ENCODE results near the gene CACNA1G. TPM values are rescaled to one million over a fixed set of nuclear protein-coding genes. Genes with fewer than 3 reads are reported as not detected.

The CACNA1G gene
- total and polyA plus RNA-seq, 2 experiments from 2014 or later: 0.06 to 0.97 TPM

- H3K4me3 ChIP-seq: 0 out of 2 replicates have a peak overlapping the region, but pooled peaks have one; percentile 70
- H3K4me2 ChIP-seq (ENCODE audit: unreplicated experiment): peak overlapping the region; percentile 75
- H3K79me2 ChIP-seq (ENCODE audit: insufficient read depth): peaks cover 11% of the 10 kb centered on the region
- H3F3A ChIP-seq (ENCODE audit: insufficient read depth): no peaks in the 10 kb centered on the region
- in situ Hi-C loops (cut with MboI): no loop called here
- peaks cover 15% of the 10 kb centered on the region for H3K4me1 ChIP-seq (ENCODE audit: insufficient read depth)
- H3K27me3 ChIP-seq (replicated peaks; ENCODE audit: insufficient read depth): no peaks in the 10 kb centered on the region
- peak; percentile 63 for DNase-seq
- H3K27ac ChIP-seq: no peak overlapping the region
- no peaks in the 10 kb centered on the region for H3K9me3 ChIP-seq (ENCODE audit: low read depth)
- H2AFZ ChIP-seq: peak overlapping the region; percentile 86
- TF ChIP-seq EZH2phosphoT487 (IDR thresholded peaks at IDR 0.05; ENCODE audit: insufficient read depth, low read depth) (no peak), EZH2 (IDR thresholded peaks at IDR 0.05; ENCODE audit: insufficient read depth, poor library complexity, severe bottlenecking) (no peak)
- WGBS, 2 experiments (ENCODE audit: low coverage in 1 of 2, low lambda C conversion rate in 2 of 2, missing lambda C conversion rate in 2 of 2): 83 to 88% methylated on average over 16 of the region's 16 CpGs
- no peaks in the 10 kb centered on the region for H3K9me2 ChIP-seq (ENCODE audit: insufficient read depth)
- no peaks in the 10 kb centered on the region for H4K20me1 ChIP-seq (ENCODE audit: insufficient read depth)
- no peaks in the 10 kb centered on the region for H3K36me3 ChIP-seq (ENCODE audit: low read depth)
- peak overlapping the region; percentile 63 for H3K9ac ChIP-seq
Observed at GRCh38 chr17:50542795-50543774, 17.4 kb upstream of the CACNA1G start.

- 60 to 62% methylated on average over 7 of the region's 7 CpGs for WGBS, 2 experiments (ENCODE audit: low coverage in 1 of 2, low lambda C conversion rate in 2 of 2, missing lambda C conversion rate in 2 of 2)
- Histone ChIP-seq H3K9me3 (ENCODE audit: low read depth) (no peaks in the 10 kb centered on the region), H3K4me2 (ENCODE audit: unreplicated experiment) (no peak overlapping the region), H4K20me1 (ENCODE audit: insufficient read depth) (no peaks in the 10 kb centered on the region), H3K27me3 (replicated peaks; ENCODE audit: insufficient read depth) (no peaks in the 10 kb centered on the region), H3K27ac (no peak overlapping the region), H3K79me2 (ENCODE audit: insufficient read depth) (peaks cover 15% of the 10 kb centered on the region), H3K9ac (no peak overlapping the region), H3K4me3 (no peak overlapping the region), H3F3A (ENCODE audit: insufficient read depth) (no peaks in the 10 kb centered on the region), H3K9me2 (ENCODE audit: insufficient read depth) (no peaks in the 10 kb centered on the region), H2AFZ (no peak overlapping the region), H3K36me3 (ENCODE audit: low read depth) (no peaks in the 10 kb centered on the region), H3K4me1 (ENCODE audit: insufficient read depth) (peaks cover 15% of the 10 kb centered on the region)
- in situ Hi-C loops (cut with MboI): no loop called here
- no peak for DNase-seq
- TF ChIP-seq EZH2phosphoT487 (IDR thresholded peaks at IDR 0.05; ENCODE audit: insufficient read depth, low read depth) (no peak), EZH2 (IDR thresholded peaks at IDR 0.05; ENCODE audit: insufficient read depth, poor library complexity, severe bottlenecking) (no peak)
Observed at GRCh38 chr17:50544516-50544915, 16.0 kb upstream of the CACNA1G start.

GRCh38 chr17:50545311-50545710, 15.2 kb upstream of the CACNA1G start:
- no peak for DNase-seq
- H3K4me2 ChIP-seq (ENCODE audit: unreplicated experiment): no peak overlapping the region
- no peak overlapping the region for H2AFZ ChIP-seq
- no peaks in the 10 kb centered on the region for H3K9me3 ChIP-seq (ENCODE audit: low read depth)
- H3K9me2 ChIP-seq (ENCODE audit: insufficient read depth): no peaks in the 10 kb centered on the region
- in situ Hi-C loops (cut with MboI): loop anchor here (5.0 kb wide), 1 partner anchor 152 kb away; no protein-coding TSS in a partner anchor
- H3K4me3 ChIP-seq: no peak overlapping the region
- H3K27me3 ChIP-seq (replicated peaks; ENCODE audit: insufficient read depth): no peaks in the 10 kb centered on the region
- no peak overlapping the region for H3K27ac ChIP-seq
- H3K4me1 ChIP-seq (ENCODE audit: insufficient read depth): peaks cover 15% of the 10 kb centered on the region
- H3K79me2 ChIP-seq (ENCODE audit: insufficient read depth): peaks cover 15% of the 10 kb centered on the region
- H3K9ac ChIP-seq: no peak overlapping the region
- no peaks in the 10 kb centered on the region for H4K20me1 ChIP-seq (ENCODE audit: insufficient read depth)
- TF ChIP-seq EZH2 (IDR thresholded peaks at IDR 0.05; ENCODE audit: insufficient read depth, poor library complexity, severe bottlenecking) (no peak), EZH2phosphoT487 (IDR thresholded peaks at IDR 0.05; ENCODE audit: insufficient read depth, low read depth) (no peak)
- WGBS, 2 experiments (ENCODE audit: low coverage in 1 of 2, low lambda C conversion rate in 2 of 2, missing lambda C conversion rate in 2 of 2): 43 to 46% methylated on average over 7 to 8 of the region's 8 CpGs
- no peaks in the 10 kb centered on the region for H3F3A ChIP-seq (ENCODE audit: insufficient read depth)
- H3K36me3 ChIP-seq (ENCODE audit: low read depth): no peaks in the 10 kb centered on the region

GRCh38 chr17:50546701-50547034, 13.8 kb upstream of the CACNA1G start:
- H3K27me3 ChIP-seq (replicated peaks; ENCODE audit: insufficient read depth): no peaks in the 10 kb centered on the region
- WGBS, 2 experiments (ENCODE audit: low coverage in 1 of 2, low lambda C conversion rate in 2 of 2, missing lambda C conversion rate in 2 of 2): 49 to 53% methylated on average over 4 of the region's 4 CpGs
- DNase-seq: no peak
- H3K27ac ChIP-seq: no peak overlapping the region
- H3K36me3 ChIP-seq (ENCODE audit: low read depth): no peaks in the 10 kb centered on the region
- H3K9me3 ChIP-seq (ENCODE audit: low read depth): no peaks in the 10 kb centered on the region
- no peaks in the 10 kb centered on the region for H4K20me1 ChIP-seq (ENCODE audit: insufficient read depth)
- no peak overlapping the region for H3K4me2 ChIP-seq (ENCODE audit: unreplicated experiment)
- H3K4me1 ChIP-seq (ENCODE audit: insufficient read depth): peaks cover 15% of the 10 kb centered on the region
- peaks cover 15% of the 10 kb centered on the region for H3K79me2 ChIP-seq (ENCODE audit: insufficient read depth)
- no peaks in the 10 kb centered on the region for H3K9me2 ChIP-seq (ENCODE audit: insufficient read depth)
- in situ Hi-C loops (cut with MboI): loop anchor here (5.0 kb wide), 1 partner anchor 151 kb away; no protein-coding TSS in a partner anchor
- no peaks in the 10 kb centered on the region for H3F3A ChIP-seq (ENCODE audit: insufficient read depth)
- no peak overlapping the region for H3K4me3 ChIP-seq
- TF ChIP-seq EZH2 (IDR thresholded peaks at IDR 0.05; ENCODE audit: insufficient read depth, poor library complexity, severe bottlenecking): no peak
- TF ChIP-seq EZH2phosphoT487 (IDR thresholded peaks at IDR 0.05; ENCODE audit: insufficient read depth, low read depth): no peak
- H2AFZ ChIP-seq: no peak overlapping the region
- H3K9ac ChIP-seq: no peak overlapping the region
